ENCODE measurements around the gene BLMH. TPM values are rescaled to one million over a fixed set of nuclear protein-coding genes. Genes with fewer than 3 reads are reported as not detected.

Gene BLMH
- 10 to 100 TPM; 79.8 to 90.9 (median 82.7) TPM for polyA plus RNA-seq (ENCODE audit: insufficient read length in 4 of 4)

GRCh38 chr17:30291543-30292285 is at the start of gene BLMH:
BLMH (minus strand) TSS chr17:30291944; CDS start chr17:30291819, 125 bp downstream.
- DNase-seq (ENCODE audit: low read depth in 4 of 4, low spot score in 3 of 4) = peak; percentile 56 to 76 (median 62)

DNA sequence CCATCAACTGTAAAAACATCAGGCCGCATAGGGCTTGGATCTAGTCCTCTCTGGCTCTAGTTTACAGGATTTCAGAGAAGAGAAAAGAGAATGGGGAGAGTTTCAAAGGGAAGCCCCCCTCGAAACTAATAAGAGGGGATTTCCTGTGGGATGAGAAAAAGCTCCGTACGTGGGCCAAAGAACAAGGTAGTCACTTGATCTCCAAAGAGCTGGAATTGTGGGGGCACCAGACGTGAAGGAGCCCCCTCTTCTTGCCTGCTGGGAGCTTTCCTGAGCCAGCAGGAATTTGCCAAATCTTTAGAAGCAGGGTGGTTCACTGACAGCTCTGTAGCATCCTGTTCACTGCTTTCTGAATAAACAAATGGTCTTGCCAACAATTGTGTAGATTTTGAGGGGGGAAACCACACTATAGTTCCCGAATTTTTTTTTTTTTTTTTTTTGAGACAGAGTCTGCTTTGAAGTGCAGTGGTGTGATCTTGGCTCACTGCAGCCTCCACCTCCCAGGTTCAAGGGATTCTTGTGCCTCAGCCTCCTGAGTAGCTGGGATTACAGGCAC is 49.1 kb upstream of the BLMH start:
- no peak for DNase-seq (ENCODE audit: low read depth in 4 of 4, low spot score in 3 of 4)

- DNase-seq (ENCODE audit: low read depth in 4 of 4, low spot score in 3 of 4) = no peak
Observed at GRCh38 chr17:30339086-30339485, 47.3 kb upstream of the BLMH start.

- no peak for DNase-seq (ENCODE audit: low read depth in 4 of 4, low spot score in 3 of 4)
Observed at GRCh38 chr17:30337393-30337999, 45.8 kb upstream of the BLMH start.

- no peak for DNase-seq (ENCODE audit: low read depth in 4 of 4, low spot score in 3 of 4)
Observed at GRCh38 chr17:30336369-30337171, 44.8 kb upstream of the BLMH start.

GRCh38 chr17:30334421-30334820 is 42.7 kb upstream of the BLMH start:
- no peak for DNase-seq (ENCODE audit: low read depth in 4 of 4, low spot score in 3 of 4)

GRCh38 chr17:30333503-30334360 is 42.0 kb upstream of the BLMH start, which contains the start of gene TMIGD1:
TMIGD1 (minus strand) TSS chr17:30334057; CDS start chr17:30332133, 1,924 bp downstream.
- no peak for DNase-seq (ENCODE audit: low read depth in 4 of 4, low spot score in 3 of 4)

DNA sequence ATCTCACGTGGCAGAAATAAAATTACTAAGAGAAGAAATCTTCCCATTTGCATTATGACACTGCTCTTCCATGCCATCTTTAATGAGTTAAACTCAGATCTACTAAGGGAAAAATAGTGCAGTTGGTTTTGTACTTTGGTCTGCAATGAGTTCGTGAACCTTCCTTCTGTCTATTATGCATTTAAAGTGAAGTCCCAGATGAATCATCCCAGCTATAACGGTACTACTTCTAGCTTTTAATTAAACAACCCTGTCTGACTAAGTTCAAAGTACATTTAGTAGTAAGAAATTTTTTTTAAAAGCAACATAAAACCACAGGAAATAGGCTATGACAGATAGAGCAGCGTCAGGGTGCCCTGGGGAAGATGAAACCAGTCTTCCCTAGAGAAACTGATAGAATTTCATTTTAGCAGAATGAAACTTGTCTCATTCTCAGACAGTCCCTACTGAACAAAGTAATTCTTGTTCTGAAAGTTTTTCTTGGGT is 40.4 kb upstream of the BLMH start:
- DNase-seq (ENCODE audit: low read depth in 4 of 4, low spot score in 3 of 4) = no peak

DNA sequence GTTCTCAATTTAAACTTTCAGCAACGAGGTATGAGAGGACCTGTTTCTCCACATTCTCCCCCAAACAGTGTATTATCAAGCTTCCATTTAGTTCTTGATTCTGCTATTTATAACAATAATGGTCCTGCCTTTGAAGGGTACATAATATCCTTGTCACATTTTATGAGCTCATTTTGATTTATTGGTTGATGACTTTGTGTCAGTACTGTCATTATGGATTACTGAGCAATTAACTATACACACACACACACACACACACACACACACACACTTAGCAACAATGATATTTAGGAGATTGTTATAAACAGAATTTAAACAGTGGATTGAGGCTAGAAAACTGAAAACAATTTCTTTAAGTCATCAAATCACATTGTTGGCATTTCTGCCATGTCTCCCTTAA is 35.1 kb upstream of the BLMH start:
- no peak for DNase-seq (ENCODE audit: low read depth in 4 of 4, low spot score in 3 of 4)

- no peak for DNase-seq (ENCODE audit: low read depth in 4 of 4, low spot score in 3 of 4)
Observed at GRCh38 chr17:30324723-30325122, 33.0 kb upstream of the BLMH start.

DNA sequence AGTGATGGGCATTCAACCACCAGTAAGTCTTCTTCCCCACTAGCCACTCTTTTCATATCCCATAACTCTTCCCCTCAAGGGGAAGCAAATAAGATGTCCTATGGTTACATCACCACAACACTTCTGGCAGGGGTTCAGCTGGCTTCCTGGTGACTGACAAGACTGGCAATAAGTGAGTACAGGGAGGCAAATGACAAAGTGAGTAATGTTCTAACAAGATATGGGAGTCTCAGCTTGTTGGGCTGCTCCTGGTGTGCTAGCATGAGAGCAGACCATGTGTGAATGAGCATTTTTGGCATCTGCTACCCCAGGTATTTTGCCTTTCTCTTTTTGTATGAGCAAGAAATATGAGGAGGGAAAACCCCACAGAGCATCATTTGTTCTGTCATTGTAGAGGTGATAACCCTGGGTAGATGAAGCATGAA is 32.2 kb upstream of the BLMH start:
- DNase-seq (ENCODE audit: low read depth in 4 of 4, low spot score in 3 of 4) = no peak

DNA sequence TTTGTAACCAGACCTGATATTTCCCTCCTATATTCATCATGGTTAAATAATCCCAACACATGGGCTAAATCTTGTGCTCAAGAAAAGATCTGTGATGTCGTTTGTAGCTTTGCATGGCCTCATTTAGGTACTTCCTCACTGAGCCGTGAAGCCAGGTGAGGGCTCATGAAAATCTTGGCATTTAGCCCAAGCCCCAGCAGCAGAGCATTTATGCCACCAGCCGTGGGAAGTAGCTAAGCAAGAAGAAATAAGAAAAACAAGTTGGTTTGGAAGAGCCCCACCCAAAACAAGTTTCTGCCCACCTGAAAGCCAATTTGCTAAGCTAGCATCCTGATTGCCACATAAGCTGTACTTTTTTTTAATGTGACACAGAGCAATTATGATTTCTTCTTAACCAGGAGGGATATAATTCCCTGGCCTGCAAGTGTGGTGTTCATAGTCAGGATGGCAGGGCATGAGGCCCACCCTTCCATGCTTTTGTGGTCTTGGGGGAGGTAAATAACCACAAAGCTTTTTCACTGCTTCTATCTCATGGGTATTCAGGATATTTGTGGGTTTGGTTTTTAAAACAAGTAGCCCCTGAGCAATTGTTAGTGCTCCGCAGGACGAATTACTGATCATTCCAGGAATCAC is 31.6 kb upstream of the BLMH start:
- DNase-seq (ENCODE audit: low read depth in 4 of 4, low spot score in 3 of 4) = peak in 1 of 4 donors; percentile 55

- DNase-seq (ENCODE audit: low read depth in 4 of 4, low spot score in 3 of 4) = no peak
Observed at GRCh38 chr17:30321314-30321713, 29.6 kb upstream of the BLMH start.

- no peak for DNase-seq (ENCODE audit: low read depth in 4 of 4, low spot score in 3 of 4)
Observed at GRCh38 chr17:30318155-30318554, 26.4 kb upstream of the BLMH start.

DNA sequence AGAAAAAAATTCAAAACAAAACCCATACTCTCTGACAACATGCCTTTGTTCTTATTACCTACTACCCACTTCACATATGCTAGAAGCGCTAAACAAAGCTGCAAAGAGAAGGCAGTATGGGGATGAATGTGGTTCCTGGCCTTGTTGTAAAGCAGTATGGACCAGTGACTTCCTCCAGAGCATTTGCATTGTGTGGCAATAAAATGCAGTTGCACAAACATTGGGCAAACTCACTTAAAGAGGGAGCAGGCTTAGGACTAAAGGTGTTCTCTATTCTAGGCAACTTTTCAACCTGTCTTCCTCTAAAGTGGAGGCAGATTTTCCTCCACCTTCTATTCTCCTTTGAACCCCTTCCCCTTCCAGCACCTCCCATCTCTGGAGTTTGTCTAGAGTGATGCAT is 25.0 kb upstream of the BLMH start:
- DNase-seq (ENCODE audit: low read depth in 4 of 4, low spot score in 3 of 4) = no peak

GRCh38 chr17:30315106-30315505 is 23.4 kb upstream of the BLMH start:
- no peak for DNase-seq (ENCODE audit: low read depth in 4 of 4, low spot score in 3 of 4)

DNA sequence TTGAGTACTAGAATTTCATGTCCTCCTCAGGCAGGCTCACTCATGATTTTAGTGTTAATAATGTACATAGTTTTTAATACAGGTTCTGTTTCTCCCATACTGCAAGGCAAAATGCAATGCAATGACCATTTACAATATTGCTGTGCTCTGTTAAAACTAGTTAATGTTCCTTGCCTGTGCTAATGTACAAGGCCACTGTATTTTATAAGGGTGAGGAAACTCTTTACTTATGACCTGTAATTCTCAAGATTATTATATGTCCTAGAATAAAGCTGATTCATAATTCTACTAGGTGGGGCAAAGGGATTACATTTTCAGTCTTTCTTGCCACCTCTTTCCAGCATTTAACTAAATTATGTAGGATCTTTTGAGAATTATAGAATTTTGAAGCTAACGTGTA is 22.7 kb upstream of the BLMH start:
- no peak for DNase-seq (ENCODE audit: low read depth in 4 of 4, low spot score in 3 of 4)

GRCh38 chr17:30312226-30312625 is 20.5 kb upstream of the BLMH start:
- no peak for DNase-seq (ENCODE audit: low read depth in 4 of 4, low spot score in 3 of 4)

- DNase-seq (ENCODE audit: low read depth in 4 of 4, low spot score in 3 of 4) = no peak
Observed at GRCh38 chr17:30310562-30310961, 18.8 kb upstream of the BLMH start.
